ENCODE data around the gene CD52.

CD52 gene

DNA sequence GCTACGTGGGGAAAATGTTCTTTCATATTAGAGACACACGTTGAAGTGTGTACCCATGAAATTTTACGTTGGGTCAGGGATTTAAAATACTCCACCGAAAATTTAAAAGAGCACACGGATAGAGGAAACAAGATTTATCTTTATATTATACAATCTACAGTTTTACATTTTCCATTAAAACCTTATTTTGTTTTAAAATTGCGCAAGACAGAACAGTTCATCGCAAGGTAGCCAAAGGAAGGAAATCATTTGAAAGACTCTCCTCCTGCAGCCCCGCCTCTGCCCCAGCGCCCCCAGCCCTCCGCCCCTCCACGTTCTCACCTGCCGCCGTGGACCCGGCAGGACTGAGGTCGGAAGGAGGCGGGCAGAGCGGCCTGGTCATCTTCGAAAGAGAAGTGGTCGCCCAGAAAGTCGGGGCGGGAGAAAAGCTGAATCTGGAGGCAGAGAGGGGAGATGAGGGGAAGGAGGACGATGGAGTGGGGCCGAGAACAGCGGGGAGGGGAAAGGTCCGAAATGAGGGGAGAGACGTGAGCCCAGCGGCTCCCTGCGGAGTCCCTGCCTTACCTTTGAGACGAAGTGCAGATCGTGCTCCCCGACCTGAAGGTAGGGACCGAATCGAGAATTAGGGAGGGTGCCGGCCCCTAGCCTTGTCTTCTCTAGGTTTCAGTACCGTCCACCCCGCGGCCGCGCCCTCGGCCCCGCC lies 18.2 kb downstream of the CD52 start:
- peak; percentile 45 for FAIRE-seq

DNA sequence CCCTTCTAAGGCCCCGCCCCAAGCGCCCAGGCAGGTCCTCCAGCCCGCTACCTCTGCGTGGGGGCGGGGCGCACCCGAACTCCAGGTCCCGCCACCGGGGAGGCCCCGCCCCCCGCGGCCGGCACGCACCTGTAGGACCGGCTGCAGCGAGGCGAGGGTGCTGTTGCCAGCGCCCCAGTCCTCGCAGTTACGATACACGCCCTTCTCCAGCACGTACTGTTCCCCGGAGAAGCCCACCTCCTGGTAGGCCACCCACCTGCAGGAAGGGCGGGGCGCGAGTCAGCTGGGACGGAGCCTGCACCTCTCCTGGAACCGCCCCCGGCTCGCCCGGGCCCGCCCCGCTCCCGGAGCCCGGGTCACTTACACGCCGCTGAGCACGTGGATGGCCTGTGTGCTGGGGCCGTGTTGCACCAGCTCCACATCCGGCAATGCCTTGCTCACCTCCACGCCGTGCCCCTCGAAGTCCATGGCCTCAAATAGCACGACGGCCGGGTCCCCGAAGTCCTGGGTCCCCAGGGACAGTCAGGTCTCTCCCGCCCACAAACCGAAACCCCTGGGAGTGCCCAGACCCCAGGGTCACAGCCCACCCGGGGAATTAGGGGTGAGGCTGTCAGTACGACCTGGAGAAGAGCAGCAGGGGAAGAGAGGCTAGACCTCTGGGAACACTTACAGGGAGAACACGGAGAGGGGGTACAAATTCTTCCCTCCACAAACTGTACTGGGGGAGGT lies 18.9 kb downstream of the CD52 start:
- no peak for FAIRE-seq

DNA sequence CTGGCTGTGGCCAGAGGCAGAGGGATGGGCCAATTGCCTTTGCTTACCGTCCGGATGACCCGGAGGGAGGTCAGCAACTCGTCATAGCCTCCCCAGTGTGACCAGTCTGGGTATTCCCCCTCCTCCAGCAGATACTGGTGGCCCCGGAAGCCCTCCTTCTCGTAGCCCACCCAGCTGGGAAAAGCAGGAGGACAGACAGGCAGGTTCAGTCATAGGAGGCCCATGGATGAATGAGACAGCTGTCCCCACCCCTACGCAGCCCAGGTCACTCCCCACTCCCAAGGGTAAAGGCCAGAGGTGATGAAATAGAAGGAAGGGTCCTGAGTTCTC lies 19.4 kb downstream of the CD52 start:
- FAIRE-seq = no peak

DNA sequence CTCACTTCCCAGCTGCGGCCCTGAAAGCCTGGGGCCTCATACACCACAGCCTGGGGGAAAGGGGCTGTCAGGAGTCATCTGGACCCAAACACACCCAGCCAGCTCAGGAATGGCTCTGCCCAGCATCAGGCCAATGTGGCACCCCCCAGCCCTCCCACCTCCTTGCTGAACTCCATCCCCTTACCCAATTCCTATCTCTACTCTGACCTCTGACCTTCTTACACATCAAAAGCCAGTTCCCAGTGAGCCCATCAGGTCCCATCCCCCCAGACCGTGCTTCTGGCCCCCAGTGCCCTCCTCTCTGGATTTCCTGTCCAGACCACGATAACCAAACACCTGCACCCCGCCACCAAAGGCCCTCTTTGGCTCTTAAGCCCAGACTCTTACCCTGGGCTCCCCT lies 19.9 kb downstream of the CD52 start:
- FAIRE-seq = no peak

DNA sequence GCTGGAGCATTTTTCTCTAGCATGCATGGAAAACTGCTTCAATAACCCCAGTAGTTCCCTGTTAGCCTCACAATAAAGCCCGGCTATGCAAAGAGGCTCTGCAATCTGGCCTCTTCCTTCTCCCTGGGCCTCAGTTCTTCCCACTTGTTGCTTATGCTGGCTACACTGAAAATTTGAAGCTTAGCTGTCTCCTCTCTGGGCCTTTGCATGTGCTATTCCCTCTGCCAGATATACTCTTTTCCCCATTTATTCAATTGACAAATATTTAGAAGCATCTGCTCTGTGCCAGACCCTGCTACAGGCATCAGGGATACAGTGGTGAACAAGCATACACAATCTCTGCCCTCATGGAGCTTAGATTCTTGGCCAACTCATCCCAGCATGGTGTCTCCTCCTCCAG lies 20.9 kb downstream of the CD52 start:
- no peak for FAIRE-seq

DNA sequence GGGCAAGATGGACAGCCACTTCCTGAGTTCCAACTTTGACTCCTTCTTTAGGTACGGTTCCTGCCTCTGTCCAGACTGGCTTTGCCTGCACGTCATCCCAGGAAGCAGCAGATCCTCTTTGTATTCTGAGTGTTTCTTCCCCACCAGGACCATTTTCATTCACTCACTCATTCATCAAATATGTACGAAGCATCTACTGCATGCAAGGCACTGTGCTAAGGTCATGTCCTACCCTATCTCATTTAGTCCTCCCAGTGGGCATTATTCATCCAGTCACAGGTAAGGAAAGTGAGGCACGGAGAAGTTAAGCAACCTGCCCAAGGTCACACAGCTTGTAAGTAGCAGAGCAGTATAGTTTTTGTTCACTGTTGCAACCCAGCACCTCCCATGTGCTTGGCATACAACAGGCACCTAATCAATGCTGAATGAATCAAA lies 22.3 kb downstream of the CD52 start:
- FAIRE-seq = no peak

DNA sequence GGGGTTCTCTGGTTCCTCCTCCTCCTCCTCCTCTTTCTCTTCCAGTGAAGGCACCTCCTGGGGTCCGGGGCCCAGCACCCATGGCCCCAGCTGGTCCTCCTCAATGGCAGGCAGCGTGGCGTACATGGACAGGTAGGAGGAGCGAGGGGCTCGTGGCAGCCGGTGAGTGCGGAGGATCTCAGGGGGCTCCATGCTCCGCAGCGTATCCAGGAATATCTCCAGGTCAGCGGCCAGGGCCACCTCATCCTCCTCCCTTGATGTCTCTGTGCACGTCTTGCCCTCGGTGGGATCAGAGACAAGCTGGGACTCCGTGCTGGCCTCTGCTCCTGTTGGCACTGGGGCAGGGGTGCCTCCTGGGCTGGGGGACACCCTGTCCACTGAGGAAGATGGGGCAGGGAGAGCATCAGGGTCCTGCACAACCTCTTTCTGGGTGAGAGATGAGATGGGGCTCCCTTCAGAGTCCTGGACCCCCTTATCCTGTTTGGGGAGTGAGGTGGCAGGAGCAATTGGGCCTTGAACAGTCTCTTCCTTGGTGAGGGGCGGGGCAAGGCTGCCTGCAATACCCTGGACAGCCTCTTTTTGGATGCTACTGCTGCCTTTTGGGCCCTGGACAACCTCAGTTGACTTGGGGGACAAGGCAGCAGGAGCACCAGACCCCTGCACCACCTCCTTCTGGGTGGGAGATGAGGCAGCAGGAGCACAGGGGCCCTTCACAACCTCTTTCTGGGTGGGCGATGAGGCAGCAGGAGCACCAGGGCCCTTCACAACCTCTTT lies 26.6 kb downstream of the CD52 start:
- FAIRE-seq = no peak

DNA sequence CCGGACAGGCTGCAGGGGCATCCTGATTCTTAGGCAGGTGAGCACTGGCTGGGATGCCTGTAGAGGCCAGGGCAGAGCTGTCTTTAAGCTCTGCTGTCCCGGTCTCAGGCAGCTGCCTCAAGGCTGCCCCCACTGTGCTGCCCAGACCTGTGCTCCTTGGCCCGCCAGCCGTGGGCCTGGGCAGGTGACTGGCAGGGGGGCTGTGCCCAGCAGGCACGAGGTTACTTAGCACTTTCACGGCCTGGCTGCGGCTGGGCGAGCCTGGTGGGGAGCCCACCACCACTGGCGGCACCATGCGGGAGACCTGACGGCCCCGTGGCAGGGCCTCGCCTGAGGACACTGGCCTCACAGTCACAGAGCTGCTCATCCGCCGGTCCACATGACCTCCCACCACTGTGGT lies 28.0 kb downstream of the CD52 start:
- FAIRE-seq = no peak

DNA sequence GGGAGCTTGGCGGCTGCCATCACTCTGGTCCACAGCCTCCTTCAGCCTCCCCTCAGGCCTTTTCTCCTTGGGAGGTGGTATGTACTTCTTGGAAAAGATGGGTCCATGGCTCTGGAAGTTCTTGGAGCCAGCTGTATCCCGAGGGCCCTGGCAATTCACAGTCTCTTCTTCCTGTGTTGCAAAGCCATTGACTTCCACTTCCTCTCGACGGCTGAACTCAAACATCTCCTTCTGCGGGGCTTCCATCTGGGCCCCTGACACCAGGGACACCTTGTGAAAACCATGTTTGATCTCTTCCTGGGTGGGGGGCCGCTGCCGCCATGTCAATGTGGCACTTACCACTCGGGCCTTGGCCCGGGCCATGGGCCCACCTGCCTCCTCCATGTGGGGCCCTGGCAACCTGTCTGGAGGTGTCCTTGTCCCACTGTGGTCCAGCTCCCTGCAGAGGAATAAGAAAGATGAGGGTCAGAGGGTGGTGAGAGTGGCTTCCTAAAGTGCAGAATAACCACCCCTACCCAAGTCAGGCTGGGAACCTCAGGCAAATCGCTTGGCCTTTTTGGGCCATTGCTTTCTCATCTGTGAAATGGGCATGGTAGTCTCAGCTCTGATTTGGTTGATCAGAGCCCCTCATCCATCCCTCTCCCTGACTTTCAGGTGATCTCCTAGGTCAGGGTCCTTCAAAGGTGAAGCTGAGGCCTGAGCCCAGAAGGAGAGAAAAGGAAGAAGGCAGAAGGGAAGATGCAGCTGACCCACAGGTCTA lies 28.7 kb downstream of the CD52 start:
- FAIRE-seq = no peak

DNA sequence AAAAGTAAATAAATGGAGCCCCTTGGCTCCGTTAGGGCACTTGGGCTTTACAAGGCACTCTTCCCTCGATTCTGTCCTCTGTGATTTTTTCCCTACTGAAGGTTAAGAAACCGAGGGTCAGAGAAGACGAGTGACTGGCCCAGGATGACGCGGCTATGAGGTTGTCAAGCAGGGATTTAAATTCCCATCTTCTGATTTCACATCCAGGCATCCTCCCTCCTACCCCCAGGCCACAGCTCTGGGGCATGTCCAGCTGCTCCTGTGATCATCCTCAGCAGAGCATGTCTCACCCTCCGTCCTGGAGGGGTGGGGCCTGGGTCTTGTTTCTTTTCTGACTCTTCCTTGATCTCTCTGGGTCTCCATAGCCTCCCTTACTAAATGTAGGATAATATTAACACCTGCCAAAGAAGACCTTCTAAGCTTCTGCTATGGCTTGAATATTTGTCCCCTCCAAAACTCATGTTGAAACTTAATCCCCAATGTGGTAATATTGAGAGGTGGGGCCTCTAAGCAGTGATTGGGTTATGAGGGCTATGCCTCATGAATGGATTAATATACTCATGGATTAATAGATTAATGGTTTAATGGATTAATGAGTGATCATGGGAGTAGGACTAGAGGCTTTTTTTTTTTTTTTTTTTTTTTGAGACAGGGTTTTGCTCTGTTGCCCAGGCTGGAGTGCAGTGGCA lies 31.6 kb downstream of the CD52 start:
- FAIRE-seq = no peak

DNA sequence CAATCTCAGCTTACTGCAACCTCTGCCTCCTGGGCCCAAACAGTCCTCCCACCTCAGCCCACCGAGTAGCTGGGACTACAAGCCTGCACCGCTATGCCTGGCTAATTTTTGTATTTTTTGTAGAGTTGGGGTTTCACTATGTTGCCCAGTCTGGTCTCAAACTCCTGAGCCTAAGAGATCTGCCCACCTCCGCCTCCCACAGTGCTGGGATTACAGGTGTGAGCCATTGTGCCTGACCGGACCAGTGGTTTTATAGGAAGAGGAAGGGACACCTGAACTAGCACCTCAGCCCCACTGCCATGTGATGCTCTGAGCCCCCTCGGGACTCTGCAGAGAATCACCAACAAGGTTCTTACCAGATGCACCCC lies 32.1 kb downstream of the CD52 start:
- no peak for FAIRE-seq

DNA sequence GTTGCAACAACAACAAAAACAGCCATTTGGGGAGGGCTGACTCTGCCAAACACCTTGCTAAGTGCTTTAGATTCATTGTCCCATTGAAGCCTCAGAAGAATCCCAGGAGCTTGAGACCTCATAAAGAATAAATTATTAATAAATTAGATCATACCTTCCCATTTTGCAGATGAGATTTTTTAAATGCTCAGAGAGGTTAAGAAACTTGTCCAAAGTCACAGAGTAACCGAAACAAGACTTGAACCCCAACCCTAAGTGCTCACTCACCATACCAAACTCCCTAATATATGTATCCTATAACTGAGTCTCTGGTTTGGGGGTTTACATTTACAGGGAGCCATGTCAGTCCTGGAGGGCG lies 32.6 kb downstream of the CD52 start:
- FAIRE-seq = no peak

DNA sequence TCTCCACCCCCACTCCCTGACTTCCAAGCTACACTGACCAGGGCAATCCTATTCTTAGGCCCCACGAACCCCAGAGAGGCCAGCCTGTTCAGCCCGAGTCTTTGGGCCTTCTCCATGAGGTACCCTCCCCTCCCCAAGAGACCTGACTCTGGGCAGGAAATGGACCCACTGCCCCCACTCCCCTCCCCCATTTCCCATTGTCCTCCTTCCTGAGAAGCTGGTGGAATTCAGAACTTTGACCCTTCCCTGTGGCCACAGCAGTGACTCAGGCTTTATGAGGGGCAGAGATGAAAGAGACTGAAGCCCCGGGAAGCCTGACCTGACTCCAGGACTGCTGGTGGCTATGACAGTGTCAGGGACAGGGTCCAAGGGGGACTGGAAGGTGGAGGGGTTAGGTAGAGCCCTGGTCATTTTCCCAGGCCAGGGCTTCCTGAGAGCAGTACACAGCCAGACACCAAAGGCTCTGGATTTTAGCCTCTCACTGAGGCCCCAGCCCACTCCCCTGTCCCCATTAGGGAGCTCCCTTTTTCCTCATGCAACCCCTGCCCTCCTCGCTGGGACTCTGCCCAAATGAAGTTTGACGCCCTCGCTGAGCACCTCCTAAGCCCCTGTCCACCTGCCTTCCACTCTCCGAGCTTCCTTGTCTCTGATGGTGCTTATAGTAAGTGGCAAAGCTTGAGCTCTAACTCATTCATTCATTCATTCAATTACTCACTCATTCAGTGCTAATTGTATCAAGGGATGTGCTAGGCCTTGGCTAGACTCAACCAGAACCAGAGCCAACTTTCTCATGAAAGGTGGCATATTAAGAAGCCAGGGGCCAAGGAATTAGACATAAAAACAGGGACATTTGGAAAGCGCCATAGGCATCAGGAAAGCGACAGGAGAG lies 33.2 kb downstream of the CD52 start:
- FAIRE-seq = no peak

DNA sequence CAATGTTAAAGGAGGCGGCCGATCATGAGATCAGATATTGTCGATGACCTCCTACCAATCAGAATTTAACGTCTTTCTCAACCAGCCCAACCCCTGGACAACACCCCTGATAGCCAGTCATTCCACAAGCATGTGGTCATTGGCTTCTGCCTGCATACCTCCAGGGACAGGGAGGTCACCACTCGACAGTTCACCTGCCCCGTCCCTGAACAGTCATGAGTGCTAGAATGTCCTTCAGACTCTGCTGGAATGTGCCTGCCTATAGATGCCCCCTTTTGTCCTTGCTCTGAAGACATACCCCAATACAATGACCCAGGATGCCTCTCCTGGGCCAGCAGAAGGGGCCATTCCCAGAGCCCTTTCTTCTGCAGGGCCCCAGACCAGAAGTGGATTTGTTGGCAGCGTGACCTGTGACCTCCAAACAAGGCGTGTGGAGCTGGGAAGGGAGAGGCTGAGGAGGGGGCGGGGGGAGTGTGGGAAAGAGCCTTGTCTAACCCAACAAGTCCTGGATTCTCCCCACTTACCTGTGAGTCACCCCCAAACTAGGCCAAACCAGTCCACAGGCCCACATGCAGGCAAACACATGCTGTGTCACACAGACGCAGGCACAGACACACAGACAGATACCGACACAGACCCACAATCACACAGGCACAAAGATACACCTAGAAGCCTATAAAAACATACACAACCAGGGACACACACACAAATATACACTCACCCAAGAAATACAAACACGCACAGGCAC lies 34.0 kb downstream of the CD52 start:
- FAIRE-seq = no peak

DNA sequence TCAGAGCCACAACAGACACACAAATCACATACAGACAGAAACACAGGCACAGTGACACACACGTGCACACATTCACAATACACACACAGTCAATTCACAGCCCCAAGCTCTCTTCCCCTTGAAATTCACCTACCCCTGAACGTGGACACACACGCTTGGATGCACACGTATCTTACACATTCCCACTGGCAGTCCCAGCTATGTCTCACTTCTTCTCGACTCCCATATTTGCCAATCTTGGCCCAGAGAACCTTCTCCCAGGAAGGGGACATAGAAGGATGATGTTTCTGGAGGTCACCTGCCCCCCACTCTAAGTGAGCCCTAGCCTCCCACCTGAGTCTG lies 34.6 kb downstream of the CD52 start:
- no peak for FAIRE-seq

DNA sequence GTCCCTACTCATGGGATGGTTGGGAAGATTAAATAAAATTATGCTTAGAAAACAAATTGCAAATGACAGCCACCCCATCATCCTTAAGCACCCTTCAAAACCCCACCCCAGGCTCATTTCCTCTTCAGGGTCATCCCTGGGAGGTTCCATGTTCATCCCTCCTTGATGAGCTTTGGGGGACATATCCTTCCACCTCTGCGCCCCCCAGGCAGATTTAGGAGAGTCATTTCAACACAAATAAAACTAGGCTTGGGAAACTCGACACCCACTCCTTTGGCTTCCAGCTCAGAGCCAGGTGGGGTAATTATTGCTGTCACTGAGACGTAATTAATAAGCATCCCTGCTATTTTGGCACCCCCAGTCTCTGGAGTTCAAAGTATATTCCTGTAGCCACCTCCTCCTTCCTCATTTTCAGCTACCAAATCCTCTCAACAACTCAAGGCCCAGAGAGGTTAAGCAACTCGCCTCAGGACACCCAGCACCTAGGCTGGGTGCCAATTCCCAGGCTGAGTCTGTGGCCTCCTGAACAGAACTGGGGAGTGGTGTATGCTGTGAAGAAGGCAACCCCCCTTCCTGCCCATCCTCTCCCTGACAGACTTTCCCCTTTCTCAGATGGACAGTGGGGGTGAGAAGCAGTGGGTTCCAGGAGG lies 35.6 kb downstream of the CD52 start:
- FAIRE-seq = no peak

DNA sequence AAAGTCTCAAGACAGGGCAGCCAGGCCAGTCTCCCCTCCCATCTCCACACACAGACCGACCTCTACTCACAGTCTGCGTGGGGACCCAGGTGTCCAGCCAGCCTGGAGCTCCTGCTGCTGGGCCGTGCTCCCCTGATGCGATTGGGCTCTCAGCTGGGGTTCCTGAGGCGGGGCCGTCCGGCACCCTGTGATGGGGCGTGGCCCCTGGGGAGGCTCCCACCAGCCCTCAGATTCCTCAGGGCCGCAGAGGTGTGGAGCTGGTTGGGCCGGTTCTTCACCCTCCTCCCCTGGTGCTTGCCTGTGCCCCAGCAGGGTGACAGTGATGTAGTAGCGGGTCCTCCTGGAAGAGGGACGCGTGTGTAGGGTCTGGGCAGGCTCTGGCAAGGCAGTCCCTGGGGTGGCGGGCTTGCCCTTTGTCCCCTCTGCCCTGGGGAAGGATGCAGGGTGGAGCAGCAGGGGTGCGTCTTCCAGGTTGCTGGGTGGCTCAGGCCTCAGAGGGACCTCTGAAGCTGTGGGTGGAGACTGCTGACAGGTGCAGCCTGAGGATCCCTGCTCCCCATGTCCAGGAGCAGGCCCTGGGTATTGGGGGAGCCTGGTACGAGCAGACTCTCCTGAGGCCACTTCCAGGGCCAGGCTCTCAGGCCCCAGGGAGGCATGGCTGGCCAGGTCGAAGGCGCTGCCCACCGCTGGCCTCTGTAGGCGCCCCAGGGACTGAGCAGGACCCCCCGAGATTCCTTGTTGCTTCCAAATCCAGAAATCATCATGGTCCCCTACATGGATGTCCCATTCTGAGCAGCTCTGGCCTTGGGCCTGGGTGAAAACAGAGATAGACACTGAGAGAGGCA lies 36.4 kb downstream of the CD52 start, which contains the start of gene CRYBG2:
Gene CRYBG2, minus strand, starts transcription at position 155 of the 845 bp plus-strand sequence. CDS start 7,473 bp downstream, outside the sequence.
- no peak for FAIRE-seq

DNA sequence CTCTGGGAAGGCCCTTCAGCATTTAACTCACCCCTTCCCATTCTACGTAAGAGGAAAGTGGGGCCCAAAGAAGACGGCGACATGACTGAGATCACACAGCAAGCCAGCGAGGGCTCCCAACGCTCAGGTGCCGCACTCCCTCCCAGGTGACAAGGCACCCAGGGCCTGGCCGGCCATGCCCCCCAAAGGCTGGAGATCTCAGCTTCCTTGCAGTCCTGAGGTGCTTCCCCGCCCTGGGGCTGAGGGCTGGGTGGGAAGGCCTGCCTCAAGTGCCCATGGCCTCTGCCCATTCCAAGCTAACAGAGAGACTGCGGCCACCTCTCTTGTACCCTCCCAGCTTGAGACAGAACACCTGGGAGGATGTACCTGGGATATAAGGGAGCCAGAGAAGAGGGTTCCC lies 37.2 kb downstream of the CD52 start:
- no peak for FAIRE-seq

DNA sequence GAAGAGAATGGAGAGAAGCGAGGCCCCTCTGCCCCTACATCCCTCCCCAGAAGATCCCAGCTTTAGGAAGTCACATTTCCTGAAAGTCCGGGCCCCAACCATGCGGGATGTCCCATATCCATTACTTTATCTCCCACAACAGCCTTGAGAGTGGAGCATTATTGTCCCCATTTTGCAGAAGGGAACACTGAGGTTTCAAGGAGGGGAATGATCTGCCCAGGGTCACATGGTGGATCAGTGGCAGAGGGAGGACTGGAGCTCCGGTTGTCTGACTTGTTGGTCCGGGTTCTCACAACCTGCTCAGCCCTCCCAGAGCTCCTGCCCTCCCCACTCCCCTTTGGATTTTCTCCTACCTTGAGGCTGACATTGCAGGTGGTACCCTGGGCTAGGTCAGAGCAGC lies 38.3 kb downstream of the CD52 start:
- FAIRE-seq = no peak
